Measurements from ENCODE around the gene DNAH10.

The DNAH10 gene

DNA sequence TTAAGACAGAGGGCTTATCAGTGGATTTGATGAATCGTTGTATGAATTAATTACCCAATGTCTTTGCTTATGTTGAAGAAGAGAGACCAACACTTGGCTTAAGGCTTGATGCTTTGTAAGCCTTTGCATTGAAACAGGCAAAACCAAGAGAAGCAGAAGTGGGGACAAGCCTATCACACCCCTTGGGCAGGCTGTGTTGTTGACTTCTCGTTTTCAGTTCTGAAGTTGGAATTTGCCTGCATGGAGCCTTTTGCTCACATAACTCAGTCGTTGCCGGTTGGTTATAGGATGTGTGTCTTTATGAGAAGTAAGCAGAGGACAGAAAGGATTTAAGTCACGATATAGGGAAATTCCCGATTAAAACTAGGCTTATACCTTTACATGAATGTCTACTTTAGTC is 115.9 kb downstream of the DNAH10 start:
- in situ Hi-C loops (cut with MboI; ENCODE audit: low sequenced_read_pairs): no loop called here

DNA sequence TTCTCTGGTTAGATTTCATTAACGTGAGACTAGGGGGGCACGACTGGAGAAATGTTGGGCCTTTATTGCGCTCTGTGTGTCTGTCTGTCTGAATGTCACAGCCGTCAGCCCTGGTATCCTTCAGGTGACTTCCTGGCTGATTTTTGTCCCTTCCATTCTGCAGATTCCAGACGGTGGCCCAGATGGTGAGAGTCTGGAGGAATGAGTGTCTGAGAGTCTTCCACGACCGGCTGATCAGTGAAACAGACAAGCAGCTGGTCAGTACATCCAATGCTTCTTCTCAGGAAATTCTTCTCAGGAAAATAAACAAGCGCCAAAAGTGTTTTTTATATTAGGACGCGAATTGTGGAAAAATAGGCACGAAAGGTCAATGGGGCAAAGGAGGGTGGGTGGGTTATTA is 117.0 kb downstream of the DNAH10 start:
- in situ Hi-C loops (cut with MboI; ENCODE audit: low sequenced_read_pairs): no loop called here

DNA sequence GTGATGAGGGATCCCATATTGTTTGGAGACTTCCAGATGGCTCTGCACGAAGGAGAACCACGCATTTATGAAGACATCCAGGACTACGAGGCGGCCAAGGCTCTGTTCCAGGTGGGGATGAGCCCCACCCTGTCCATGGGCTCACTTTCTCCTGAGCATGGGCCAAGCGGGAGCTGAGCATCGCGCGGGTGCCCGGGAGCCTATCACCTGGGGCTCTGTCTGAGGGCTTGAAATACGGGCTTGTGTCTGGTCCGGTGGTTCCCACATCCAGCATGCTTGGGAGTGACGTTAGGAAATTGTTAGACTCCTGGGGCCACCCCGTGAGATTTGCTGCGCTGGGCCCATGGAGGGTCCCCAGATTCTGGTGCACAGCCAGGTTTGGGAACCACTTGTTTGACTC is 117.6 kb downstream of the DNAH10 start:
- in situ Hi-C loops (cut with MboI; ENCODE audit: low sequenced_read_pairs): no loop called here

DNA sequence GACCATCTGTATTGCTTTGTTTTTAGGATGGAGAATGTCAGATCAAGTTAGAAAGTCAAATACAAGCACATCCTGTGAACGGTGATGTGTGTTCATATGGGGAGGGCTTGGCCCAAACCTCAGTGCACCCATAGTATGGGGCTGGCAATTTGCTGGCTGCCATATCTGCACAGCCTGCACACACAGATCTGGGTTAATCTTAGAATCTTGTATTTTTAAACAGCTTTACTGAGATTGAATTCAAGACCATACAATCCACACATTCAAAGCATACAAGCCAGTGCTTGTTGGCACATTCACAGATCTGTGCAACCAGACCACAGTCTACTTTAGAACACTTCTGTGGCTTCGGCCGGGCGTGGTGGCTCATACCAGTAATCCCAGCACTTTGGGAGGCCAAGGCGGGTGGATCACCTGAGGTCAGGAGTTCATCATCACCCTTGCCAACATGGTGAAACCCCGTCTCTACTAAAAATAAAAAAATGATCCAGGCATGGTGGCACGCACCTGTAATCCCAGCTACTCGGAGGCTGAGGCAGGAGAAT is 120.1 kb downstream of the DNAH10 start:
- in situ Hi-C loops (cut with MboI; ENCODE audit: low sequenced_read_pairs): no loop called here

DNA sequence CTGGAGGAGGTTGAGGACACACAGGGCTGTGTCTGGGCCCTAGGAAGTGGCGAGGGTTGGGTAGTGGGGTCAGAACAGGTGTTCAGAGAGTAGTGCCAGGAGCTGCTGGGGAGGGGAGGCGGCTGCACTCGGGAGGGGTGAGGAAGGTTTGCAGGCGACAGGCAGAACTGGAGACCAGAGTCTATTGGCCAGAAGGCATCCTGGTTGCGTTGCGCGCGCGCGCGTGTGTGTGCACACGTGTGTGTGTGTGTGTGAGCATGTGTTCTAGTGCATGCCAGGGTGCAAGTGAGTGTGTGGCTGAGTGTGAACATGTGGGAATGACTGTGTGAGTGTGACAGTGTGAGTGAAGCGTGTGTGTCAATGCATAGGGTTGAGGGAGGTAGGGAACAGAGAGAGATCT is 124.2 kb downstream of the DNAH10 start:
- in situ Hi-C loops (cut with MboI; ENCODE audit: low sequenced_read_pairs): no loop called here

DNA sequence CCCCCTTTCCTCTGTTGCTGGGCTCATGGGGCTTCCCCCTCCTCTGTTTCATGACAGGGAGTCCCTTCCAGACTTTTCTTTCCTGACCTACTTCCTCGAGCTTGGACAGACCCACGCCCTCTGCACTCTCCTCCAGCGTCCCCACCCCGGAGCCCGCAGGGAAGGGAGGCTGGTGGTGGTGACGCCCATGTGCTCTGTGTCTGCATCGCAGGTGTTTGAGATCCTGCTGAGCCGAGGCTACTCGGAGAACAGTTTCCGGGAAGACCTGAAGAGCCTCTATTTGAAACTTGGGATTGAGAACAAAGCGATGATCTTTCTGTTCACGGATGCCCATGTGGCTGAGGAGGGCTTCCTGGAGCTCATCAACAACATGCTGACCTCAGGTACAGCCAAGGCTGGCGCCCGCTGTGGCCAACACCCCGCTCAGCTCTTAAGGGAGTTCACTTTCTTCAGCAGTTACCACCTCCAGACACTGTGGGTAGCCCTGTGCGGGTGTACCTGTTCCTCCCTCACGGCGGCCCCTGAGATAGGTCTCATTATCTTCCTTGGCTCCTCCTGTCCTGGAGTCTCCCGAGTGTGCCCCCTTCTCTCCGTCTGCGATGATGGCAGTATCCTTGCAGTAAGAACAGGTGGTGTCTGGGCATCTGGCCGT is 125.0 kb downstream of the DNAH10 start:
- in situ Hi-C loops (cut with MboI; ENCODE audit: low sequenced_read_pairs): no loop called here

DNA sequence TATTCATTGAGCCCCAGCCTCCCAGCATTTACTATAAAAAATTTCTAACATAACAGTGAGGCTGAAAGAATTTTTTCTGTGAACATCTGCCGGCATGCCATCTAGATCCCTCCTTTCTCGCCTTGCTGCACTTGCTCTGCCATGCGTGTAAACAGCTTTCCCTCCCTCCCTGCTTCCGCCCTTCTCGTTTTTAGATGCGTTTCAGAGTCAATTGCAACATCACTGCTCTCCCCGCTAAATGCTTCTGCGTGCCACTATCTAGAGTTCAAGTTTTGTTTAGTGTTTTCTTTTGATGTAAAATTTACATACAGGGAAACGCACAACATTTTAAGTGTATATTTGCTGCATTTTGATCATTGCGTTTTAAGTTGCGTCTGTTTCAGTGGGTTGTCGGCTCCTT is 126.9 kb downstream of the DNAH10 start:
- in situ Hi-C loops (cut with MboI; ENCODE audit: low sequenced_read_pairs): no loop called here

DNA sequence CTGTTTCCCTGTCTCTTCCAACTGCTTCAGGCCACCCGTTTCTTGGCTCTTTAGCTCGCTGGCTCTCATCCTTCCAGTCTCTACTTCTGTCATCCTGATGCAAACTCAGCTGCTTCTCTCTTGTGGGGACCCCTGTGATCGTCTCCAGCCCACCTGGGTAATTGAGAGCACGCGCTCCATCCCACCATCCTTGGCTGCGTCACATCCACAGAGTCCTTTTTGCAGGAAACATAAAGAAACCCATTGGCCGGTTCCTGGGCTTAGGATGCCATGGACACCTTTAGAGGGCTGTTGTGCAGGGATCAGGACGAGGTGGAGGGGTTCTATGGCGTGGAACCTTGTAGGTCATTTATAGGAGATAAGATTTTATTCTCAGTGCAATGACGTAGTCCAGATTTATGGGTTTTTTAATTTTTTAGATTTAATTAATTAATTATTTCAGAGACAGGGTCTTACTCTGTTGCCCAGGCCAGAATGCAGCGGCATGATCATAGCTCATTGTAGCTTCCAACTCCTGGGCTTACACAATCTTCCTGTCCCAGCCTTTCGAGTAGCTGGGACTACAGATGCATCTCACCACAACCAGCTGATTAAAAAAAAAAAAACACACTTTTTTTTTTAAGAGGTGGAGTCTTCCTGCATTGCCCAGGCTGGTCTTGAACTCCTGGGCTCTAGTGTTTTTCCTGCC is 127.9 kb downstream of the DNAH10 start:
- in situ Hi-C loops (cut with MboI; ENCODE audit: low sequenced_read_pairs): no loop called here

DNA sequence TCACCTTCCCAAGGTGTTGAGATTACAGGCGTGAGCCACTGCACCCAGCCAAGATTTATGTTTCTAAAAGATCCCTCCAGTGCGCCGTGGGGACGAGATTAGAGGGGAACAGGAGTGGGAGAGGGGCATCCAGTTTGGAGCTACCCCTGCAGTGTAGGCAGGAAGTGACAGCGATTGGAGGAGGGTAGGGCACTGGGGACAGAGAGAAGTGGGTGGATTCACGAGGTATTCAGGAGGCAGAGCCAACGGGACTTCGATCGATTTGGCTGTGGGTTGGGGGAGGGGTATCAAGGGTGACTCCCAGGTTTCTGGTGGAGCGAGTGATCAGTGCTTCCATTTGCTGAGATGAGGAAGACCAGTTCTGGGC is 128.4 kb downstream of the DNAH10 start:
- in situ Hi-C loops (cut with MboI; ENCODE audit: low sequenced_read_pairs): no loop called here

DNA sequence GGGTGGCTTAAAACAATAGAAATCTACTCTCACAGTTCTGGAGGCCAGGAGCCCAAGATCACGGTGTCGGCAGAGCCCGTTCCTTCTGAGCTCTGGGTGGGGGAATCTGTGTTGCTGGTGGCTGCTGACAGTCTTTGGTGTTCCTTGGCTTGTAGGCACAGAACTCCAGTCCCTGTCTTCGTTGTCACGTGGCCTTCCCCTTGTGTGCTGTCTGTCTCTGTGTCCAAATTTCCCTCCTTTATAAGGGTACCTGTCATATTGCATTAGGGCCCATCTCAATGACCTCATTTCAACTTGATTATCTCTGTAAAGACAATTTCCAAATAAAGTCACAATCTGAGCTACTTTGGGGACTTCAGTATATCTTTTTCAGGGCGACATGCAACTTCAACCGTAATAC is 128.9 kb downstream of the DNAH10 start:
- in situ Hi-C loops (cut with MboI; ENCODE audit: low sequenced_read_pairs): no loop called here

DNA sequence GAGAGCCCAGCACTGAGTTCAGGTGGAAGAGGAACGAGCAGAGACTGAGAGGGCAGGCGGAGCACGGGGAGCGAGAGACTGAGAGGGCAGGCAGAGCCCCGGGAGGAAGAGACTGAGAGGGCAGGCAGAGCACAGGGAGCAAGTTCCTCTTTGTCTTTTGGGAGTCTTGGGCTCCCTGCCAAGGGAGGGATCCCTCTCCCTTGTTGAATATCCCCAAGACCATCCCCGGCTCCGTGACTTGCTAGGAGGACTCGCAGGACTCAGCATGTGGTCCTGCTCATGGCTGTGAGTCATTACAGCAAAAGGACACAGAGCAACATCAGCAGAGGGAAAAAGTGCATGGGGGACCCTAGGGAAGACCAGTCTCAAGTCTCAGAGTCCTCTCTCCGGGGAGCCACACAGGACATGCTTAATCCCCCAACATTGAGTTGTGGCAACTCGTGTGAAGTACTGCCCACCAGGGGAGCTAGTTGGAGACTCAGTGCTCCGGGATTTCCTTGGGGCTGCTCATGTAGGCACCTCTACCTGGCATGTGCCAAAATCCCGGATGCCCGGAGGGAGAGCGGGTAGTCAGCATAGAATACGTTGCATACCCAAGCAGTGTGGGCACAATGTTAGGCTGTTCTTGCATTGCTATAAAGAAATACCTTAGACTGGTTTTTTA is 129.5 kb downstream of the DNAH10 start:
- in situ Hi-C loops (cut with MboI; ENCODE audit: low sequenced_read_pairs): no loop called here

DNA sequence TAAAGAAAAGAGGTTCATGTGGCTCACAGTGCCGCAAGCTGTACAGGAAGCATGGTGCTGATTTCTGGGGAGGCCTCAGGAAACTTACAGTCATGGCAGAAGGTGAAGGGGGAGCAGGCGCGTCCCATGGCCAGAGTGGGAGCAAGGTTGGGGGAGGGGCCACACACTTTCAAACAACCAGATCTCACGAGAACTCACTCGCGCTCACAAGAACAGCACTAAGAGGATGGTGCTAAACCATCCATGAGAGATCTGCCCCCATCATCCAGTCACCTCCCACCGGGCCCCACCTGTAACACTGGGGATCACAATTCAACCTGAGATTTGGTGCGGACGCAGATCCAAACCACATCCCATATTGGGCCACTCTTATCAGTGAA is 130.1 kb downstream of the DNAH10 start:
- in situ Hi-C loops (cut with MboI; ENCODE audit: low sequenced_read_pairs): no loop called here

DNA sequence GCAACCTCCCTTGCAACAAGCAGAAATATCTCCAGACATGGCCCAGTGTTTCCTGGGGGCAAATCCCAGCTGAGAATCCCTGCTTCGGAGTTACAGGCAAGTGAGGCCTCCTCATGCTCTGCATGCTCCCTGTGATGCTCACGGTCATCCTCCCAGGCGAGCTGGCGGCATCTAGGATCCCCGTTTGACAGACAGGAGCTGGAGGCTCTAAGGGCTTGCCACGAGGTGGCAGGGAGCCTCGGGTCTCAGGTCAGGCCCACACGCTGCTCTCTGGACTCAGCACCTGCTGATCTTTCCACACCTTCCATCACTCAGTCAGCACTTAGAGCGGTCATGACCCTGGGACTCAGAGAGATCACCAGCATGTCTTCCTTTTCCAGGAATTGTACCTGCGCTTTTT is 130.8 kb downstream of the DNAH10 start:
- in situ Hi-C loops (cut with MboI; ENCODE audit: low sequenced_read_pairs): no loop called here

DNA sequence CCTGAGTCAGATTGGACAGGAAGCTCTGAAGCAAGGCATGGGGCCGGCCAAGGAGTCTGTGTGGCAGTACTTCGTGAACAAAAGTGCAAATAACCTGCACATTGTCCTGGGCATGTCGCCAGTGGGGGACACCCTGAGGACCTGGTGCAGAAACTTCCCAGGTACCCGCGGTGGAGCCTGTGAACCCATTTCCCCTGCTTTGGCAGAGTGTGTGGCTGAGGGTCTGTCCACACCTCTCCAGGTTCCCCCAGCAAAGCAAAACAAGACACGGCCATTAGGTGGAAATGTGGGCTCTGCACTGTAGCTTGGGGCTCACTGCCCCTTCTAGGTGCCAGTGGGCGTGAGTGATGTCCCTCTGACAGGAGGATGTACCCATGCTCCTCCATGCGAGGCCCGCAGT is 131.2 kb downstream of the DNAH10 start:
- in situ Hi-C loops (cut with MboI; ENCODE audit: low sequenced_read_pairs): no loop called here

DNA sequence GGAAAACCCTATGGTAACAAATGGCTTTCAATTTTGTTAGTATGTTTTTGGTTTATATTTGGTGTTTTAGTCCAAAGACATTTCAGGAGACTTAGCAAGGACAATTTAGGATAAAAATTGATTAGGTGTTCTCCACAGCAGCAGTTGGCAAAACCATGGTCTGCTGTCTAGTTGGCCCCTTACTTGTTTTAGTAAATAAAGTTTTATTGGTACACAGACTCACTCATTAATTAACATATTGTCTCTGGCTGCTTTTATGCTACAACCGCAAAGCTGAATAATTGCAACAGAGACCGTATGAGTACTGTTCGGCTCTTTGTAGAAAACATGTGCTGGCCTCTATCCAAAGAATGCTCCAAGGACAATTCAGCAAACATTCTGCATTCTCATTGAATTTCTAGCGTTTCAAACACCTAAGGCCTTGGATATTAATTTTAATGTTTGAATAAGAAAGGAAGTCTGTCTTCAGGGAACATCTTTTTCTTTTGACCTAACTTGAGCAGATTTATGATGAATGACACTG is 132.8 kb downstream of the DNAH10 start:
- in situ Hi-C loops (cut with MboI; ENCODE audit: low sequenced_read_pairs): no loop called here

DNA sequence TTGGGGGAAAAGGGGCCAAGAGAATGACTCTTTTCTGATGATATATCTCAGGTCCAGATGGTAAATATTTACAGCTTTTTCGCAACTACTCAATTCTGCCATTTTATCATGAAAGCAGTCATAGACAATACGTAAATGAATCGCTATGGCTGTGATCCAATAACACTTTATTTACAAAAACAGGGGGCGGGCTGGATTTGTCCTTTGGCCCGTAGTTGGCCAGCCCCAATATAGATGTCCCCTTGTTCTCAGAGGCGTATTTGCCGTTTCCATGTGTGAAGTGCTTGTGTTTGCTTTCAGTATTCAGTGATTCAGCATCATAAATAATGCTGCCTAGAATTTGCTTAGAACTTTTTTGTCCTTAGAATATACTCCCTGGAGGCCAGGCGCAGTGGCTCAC is 133.3 kb downstream of the DNAH10 start:
- in situ Hi-C loops (cut with MboI; ENCODE audit: low sequenced_read_pairs): no loop called here

DNA sequence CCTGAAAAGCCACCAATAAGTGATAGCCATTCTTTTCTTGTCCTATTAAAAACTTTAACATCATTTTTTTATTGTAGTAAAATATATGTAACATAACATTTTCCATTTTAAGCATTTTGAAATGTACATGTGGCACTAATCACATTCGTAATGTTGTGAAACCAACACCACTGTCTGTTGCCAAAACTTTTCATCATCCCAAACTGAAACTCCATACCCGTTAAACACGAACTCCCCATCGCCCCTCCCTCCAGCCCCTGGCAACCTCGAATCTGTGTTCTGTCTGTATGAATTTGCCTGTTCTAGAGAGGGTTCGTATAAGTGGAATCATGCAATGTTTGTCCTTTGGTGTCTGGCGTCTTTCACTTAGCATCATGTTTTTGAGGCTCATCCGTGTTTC is 134.7 kb downstream of the DNAH10 start:
- in situ Hi-C loops (cut with MboI; ENCODE audit: low sequenced_read_pairs): no loop called here

DNA sequence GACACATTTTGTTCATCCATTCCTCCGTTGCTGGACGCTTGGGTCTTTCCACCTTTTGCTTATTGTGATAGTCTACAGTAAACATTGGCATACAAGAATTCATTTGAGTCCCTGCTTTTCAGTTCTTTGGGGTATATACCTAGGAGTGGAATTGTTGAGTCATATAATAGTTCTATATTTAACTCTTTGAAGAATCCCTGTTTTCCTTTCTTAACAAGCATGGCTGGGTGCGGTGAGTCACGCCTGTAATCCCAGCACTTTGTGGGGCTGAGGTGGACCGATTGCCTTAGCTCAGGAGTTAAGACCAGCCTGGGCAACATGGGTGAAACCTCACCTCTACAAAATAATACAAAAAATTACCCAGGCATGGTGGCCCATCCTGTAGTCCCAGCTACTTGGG is 135.1 kb downstream of the DNAH10 start:
- in situ Hi-C loops (cut with MboI; ENCODE audit: low sequenced_read_pairs): no loop called here

DNA sequence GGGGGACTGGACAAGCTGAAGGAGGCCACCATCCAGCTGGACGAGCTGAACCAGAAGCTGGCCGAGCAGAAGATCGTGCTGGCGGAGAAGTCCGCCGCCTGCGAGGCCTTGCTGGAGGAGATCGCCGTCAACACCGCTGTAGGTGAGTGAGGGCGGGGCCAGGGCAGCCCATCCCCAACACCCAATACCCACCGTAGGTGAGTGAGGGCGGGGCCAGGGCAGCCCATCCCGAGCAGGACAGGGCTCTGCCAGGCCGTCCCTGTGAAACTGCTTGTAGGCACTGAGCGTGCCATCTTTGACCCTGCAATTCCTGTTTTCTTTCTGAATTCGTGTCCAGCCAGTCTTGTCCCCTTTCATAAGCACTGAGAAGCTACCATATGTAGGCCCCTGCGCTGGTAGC is 136.6 kb downstream of the DNAH10 start:
- in situ Hi-C loops (cut with MboI; ENCODE audit: low sequenced_read_pairs): no loop called here

DNA sequence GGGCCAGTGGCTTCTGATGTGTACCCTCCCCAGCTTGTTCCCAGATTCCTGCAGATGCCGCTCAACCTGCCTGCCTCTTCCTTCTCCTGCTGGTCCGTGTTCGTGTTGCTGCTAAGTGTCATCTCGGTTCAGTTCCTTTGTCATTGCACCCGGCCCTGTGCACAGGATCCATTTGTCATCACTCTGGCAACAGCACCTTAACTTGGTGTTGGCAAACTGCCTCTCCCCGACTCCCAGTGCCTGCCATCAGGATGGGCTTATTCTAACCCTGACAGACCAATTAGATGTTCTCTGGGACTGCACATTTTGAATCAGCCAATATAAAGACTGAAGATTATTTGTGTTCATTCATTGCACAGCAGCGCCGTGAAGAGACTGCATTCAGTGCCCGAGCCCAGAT is 137.3 kb downstream of the DNAH10 start:
- in situ Hi-C loops (cut with MboI; ENCODE audit: low sequenced_read_pairs): no loop called here

DNA sequence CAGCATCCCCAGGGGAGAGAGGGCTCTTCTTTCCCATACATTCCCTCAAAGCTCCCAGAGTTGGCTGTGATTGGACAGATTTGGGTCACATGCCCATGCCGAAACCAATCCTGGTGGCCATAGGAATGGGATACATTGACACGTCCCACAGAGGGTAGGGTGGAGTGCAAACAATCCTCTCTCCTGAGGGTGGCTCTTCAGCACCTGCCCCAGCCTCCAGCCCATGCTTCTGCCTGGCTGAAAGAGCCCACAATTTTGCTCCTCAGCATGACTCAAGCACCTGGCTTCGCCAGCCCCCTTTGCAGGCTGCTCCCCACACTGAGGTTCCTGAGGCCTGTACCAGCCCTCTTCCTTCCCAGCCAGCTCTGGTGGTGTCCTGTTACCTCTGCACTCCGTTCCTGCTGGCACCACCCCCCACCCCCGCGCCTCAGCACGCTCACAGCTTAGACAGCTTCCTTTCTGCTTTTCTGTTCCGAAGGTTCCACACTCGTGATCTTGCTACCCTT is 138.8 kb downstream of the DNAH10 start:
- in situ Hi-C loops (cut with MboI; ENCODE audit: low sequenced_read_pairs): loop anchor here (10.0 kb wide), 1 partner anchor 124 kb away; no protein-coding TSS in a partner anchor

DNA sequence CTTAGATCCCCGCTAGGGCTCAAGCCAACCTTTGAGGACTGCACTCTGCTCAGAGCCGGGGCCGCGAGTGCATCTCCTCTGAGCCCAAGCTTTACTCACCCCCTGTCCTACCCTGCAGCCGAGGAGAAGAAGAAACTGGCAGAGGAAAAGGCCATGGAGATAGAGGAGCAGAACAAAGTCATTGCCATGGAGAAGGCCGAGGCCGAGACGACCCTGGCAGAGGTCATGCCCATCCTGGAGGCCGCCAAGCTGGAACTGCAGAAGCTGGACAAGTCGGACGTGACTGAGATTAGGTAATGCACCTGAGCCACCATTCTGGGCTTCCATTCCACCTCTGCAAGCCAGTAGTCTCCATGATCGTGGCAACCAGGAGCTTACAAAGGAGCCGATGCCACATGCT is 140.7 kb downstream of the DNAH10 start:
- in situ Hi-C loops (cut with MboI; ENCODE audit: low sequenced_read_pairs): loop anchor here (10.0 kb wide), 1 partner anchor 122 kb away; no protein-coding TSS in a partner anchor
